ENCODE results near the gene APOB. TPM values are rescaled to one million over a fixed set of nuclear protein-coding genes. Genes with fewer than 3 reads are reported as not detected.

Gene APOB
- total RNA-seq, 1 experiment from 2014 or later, result 0.17 TPM

DNA sequence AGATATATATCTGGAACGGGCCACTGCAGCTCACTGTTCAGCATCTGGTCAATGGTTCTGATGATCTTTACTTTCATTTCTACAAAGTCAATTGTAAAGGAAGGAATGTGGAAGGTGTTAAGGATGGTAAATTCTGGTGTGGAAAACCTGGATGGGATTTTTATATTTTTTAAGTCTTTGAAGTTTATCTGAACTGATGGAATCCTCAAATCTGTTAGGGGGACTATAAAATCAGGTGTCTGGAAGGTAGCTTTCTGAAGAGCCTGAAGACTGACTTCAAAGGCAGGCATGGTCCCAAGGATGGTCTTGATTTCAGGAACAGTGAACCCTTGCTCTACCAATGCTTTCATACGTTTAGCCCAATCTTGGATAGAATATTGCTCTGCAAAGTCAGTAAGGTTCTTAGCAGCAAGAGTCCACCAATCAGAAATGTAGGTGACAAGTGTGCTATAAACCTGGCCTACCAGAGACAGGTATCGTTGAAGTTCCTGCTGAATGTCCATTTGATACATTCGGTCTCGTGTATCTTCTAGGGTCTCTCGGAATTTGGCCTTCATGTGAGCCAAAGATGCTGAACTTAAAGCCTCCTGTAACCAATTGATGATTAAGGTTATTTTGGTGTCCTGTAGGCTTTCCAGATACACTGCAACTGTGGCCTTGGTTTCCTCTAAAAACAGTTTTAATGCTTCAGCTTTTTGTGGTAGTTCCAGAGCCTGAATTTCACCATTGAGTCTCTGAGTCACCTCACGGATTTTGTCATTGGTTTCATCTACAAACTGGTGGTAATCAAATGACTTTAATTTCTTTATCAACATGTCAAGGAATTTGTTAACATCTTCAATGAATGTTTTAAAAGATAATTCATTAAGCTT, 34.8 kb downstream of the APOB start:
- DNase-seq, result no peak

DNA sequence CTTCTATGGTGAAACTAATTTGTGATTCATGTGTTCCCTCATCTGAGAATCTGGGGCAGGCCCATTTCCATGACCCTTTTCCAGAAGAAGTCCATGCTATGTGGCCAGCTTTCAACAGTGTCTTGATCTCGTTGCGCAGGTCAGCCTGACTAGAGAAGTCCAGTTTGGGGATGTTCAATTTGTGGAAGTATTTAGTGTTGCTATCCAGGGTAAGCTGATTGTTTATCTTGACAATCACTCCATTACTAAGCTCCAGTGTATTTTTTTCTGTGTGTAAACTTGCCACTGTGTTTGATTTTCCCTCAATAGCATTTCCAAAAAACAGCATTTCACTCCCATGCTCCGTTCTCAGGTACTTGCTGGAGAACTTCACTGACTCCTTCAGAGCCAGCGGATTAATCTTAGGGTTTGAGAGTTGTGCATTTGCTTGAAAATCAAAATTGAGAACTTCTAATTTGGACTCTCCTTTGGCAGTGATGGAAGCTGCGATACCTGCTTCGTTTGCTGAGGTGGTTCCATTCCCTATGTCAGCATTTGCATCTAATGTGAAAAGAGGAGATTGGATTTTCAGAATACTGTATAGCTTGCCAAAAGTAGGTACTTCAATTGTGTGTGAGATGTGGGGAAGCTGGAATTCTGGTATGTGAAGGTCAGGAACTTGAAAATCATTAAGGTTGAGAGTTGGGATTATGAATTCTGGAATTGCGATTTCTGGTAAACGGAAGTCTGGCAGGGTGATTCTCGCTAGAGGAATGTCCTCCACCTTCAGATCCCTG, 35.7 kb downstream of the APOB start:
- no peak for DNase-seq
- H3K27me3 ChIP-seq (ENCODE audit: control insufficient read depth, insufficient read depth, low read length), result no peaks in the 10 kb centered on the region

More for the DNA sequence above, 34.8 kb downstream of the APOB start:
- Histone ChIP-seq H3K4me3 (ENCODE audit: insufficient read depth, low read depth, low read length) (no peak overlapping the region), H3K27me3 (ENCODE audit: control insufficient read depth, insufficient read depth, low read length) (no peaks in the 10 kb centered on the region), H3K36me3 (replicated peaks; ENCODE audit: control insufficient read depth, insufficient read depth, low read length) (no peaks in the 10 kb centered on the region)

DNA sequence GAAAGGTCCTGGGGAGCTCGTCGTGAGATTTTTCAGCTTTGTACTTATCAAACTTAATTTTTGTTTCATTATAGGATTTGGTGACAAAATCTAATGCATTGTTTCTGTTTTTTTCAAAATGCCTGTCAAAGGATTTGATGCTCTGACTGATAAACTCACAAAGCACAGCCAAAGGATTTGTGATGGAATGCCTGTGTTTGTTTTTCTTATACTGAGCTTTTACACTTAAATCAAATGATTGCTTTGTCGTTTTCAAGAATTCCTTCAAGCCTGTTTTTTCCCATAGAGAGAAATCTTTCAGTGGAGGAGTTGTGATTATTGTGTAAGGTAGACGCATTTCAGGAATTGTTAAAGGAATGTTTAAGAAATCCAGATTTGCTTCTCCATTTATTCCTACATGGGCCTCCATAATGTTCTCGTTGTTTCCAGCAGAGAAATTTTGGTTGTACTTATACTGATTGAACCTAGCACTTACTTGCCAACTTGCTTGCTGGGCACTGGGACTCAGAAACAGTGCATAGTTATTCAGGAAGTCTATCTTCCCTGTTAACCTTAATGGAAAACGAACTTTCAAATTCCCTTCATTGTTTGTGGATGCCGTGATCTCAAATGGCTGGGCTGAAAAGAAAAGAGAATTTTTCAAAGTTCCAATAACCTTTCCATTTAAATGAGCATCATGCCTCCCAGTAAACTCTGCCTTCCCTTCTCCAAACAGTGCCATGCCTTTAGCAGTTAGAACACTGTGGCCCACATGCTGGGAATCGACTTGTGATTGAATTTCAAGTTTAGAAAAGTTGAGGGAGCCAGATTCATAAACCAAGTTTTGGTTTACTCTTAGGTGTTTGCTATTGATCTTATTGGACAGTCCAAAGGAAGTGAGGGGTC, 36.5 kb downstream of the APOB start:
- DNase-seq, result no peak
- H3K4me3 ChIP-seq (ENCODE audit: insufficient read depth, low read depth, low read length), result no peak overlapping the region
- H3K27me3 ChIP-seq (ENCODE audit: control insufficient read depth, insufficient read depth, low read length), result no peaks in the 10 kb centered on the region
- no peaks in the 10 kb centered on the region for H3K36me3 ChIP-seq (replicated peaks; ENCODE audit: control insufficient read depth, insufficient read depth, low read length)

More for the DNA sequence above, 35.7 kb downstream of the APOB start:
- Histone ChIP-seq H3K36me3 (replicated peaks; ENCODE audit: control insufficient read depth, insufficient read depth, low read length) (no peaks in the 10 kb centered on the region), H3K4me3 (ENCODE audit: insufficient read depth, low read depth, low read length) (no peak overlapping the region)

DNA sequence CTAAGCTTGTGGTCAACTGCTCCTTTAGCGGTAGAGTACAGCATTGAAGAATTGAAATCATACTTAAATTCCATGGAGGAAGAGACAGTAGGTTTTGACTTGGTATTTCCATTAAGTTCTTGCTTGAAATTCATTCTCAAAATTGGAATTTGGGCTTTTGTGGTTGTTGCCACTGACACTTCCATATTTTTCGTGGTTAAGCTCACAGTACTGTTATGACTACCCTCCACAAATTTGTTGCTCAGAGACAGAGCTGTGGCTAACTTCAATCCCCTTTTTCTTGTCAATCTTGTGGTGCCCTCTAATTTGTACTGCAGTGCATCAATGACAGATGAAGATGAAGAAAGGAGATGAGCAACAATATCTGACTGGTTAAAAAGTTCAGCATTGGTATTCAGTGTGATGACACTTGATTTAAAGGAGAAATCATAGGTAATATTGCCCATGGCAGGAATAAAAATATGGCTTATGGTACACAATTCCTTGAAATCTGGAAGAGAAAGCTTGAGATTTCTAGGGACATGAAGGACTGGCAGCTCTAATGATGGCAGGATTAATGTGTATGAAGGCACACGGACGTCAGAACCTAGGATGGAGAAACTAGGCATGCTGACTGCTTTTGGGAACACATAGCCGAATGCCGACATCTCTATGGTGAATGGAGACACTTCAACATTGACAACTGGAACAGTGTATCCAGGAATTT, 37.3 kb downstream of the APOB start:
- DNase-seq, result no peak
- no peak overlapping the region for H3K4me3 ChIP-seq (ENCODE audit: insufficient read depth, low read depth, low read length)
- H3K27me3 ChIP-seq (ENCODE audit: control insufficient read depth, insufficient read depth, low read length), result no peaks in the 10 kb centered on the region
- no peaks in the 10 kb centered on the region for H3K36me3 ChIP-seq (replicated peaks; ENCODE audit: control insufficient read depth, insufficient read depth, low read length)

DNA sequence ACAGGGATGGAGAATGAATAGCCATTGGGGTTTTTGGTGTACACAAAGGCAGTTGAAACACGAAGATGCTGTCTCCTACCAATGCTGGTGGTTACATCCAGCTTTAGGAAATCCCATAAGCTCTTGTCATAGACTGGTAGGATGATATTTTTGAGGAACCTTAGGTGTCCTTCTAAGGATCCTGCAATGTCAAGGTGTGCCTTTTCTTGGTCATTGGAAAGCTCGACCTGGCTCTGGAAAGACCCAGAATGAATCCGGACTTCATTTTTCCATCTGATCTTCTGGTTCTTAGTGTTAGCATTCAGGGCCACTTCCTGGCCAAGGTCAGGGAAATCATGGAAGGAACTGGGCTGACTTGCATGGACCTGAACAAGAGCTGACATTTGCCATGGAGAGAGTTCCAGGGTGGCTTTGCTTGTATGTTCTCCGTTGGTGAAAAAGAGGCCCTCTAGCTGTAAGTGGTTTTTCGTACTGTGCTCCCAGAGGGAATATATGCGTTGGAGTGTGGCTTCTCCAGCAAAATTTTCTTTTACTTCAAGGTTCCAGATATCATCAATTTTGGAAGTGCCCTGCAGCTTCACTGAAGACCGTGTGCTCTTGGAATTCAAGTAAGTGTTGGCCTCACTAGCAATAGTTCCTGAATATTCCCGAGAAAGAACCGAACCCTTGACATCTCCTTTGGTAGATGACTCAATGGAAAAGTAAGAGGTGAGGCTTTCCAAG, 38.0 kb downstream of the APOB start:
- Histone ChIP-seq H3K4me3 (ENCODE audit: insufficient read depth, low read depth, low read length) (no peak overlapping the region), H3K27me3 (ENCODE audit: control insufficient read depth, insufficient read depth, low read length) (no peaks in the 10 kb centered on the region), H3K36me3 (replicated peaks; ENCODE audit: control insufficient read depth, insufficient read depth, low read length) (no peaks in the 10 kb centered on the region)
- DNase-seq, result no peak

DNA sequence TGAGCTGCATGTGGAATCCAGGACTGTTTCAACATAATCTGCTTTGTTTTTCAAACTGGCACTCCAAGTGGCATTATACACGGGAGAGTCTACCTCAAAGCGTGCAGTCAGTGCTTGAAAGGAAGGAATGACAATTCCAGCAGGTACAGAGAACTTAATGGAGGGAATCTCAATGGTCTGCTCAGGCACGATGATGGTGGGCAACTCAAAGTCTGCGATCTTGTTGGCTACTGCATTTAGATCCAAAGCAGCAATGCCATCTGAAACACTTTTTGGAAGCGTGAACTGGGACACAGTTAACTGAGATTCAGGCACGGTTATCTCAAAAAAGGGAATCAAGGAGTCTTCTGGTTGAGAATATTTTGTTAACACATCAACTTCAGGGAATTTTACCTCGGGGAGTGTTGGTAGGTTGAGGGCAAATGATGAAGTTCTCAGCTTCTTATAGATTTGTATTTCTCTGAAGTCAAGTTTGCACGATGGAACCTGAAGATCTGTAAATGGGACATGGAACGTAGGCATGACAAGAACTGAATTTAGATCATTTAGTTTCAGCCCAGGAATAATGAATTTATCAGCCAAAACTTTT, 38.7 kb downstream of the APOB start:
- DNase-seq, result no peak
- Histone ChIP-seq H3K36me3 (replicated peaks; ENCODE audit: control insufficient read depth, insufficient read depth, low read length) (no peaks in the 10 kb centered on the region), H3K27me3 (ENCODE audit: control insufficient read depth, insufficient read depth, low read length) (no peaks in the 10 kb centered on the region), H3K4me3 (ENCODE audit: insufficient read depth, low read depth, low read length) (no peak overlapping the region)

DNA sequence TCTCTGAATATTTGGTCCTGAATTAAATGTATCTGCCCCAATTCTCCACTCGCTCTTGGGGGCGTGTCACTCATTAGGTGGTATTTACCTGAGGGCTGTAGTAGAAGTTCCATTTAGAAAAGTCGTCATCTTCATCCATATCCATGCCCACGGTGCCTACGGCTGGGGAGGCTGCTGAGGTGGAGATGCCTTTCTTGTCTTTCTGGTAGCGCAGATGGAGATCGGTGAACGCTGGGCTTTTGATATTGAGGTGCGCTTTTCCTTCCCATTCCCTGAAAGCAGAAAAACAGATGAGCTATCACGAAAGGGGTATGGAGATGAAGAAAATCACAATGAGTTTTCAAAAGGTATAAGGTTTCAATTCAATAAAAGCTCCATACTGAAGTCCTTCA, 39.7 kb downstream of the APOB start:
- H3K4me3 ChIP-seq (ENCODE audit: insufficient read depth, low read depth, low read length), result no peak overlapping the region
- H3K36me3 ChIP-seq (replicated peaks; ENCODE audit: control insufficient read depth, insufficient read depth, low read length), result no peaks in the 10 kb centered on the region
- no peaks in the 10 kb centered on the region for H3K27me3 ChIP-seq (ENCODE audit: control insufficient read depth, insufficient read depth, low read length)
- DNase-seq, result no peak

DNA sequence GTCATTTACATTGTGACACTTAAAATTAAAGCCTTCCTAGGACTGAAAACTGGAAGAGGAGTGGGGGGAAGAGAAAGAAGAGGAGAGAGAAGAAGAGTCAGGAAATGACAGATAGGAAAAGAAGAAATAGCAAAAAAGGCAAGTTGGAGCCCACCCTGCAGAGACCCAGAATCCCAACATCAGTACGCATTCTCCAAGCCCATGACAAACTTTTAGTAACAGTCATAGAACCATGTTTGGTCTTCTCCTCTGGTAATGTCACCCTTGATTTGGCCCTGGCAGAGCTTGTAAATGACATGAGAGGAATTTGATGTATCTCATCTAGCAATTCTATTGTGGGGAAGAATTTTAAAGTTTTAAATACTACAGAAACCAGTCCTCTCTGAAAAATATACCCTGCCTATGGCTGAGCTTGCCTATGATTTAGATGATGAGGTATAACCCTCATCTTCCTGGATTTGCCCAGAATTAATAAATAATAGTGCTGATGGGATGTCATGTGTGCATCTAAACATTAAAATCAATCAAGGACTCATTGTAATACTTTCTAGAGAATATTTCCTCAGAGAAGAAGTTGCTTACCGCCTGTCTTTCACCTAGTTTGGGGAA, 40.2 kb downstream of the APOB start:
- Histone ChIP-seq H3K4me3 (ENCODE audit: insufficient read depth, low read depth, low read length) (no peak overlapping the region), H3K27me3 (ENCODE audit: control insufficient read depth, insufficient read depth, low read length) (no peaks in the 10 kb centered on the region), H3K36me3 (replicated peaks; ENCODE audit: control insufficient read depth, insufficient read depth, low read length) (no peaks in the 10 kb centered on the region)
- no peak for DNase-seq

DNA sequence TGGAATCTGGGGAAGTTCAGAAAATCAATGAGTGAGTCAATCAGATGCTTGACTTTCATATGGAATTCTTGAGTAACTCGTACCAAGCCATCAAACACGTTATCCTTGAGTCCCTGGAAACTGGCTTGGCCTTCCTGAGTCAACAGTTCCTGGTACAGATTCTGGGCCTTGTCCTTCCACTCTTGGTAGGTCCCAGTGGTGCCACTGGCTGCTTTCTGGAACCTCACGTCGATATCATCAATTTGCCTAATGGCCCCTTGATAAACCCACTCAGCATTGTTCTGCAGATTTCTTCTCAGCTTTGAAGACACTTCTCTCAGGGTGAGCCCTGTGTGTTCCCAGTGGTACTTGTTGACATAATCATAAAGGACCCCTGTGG, 41.1 kb downstream of the APOB start:
- Histone ChIP-seq H3K4me3 (ENCODE audit: insufficient read depth, low read depth, low read length) (no peak overlapping the region), H3K36me3 (replicated peaks; ENCODE audit: control insufficient read depth, insufficient read depth, low read length) (no peaks in the 10 kb centered on the region), H3K27me3 (ENCODE audit: control insufficient read depth, insufficient read depth, low read length) (no peaks in the 10 kb centered on the region)
- DNase-seq, result no peak

DNA sequence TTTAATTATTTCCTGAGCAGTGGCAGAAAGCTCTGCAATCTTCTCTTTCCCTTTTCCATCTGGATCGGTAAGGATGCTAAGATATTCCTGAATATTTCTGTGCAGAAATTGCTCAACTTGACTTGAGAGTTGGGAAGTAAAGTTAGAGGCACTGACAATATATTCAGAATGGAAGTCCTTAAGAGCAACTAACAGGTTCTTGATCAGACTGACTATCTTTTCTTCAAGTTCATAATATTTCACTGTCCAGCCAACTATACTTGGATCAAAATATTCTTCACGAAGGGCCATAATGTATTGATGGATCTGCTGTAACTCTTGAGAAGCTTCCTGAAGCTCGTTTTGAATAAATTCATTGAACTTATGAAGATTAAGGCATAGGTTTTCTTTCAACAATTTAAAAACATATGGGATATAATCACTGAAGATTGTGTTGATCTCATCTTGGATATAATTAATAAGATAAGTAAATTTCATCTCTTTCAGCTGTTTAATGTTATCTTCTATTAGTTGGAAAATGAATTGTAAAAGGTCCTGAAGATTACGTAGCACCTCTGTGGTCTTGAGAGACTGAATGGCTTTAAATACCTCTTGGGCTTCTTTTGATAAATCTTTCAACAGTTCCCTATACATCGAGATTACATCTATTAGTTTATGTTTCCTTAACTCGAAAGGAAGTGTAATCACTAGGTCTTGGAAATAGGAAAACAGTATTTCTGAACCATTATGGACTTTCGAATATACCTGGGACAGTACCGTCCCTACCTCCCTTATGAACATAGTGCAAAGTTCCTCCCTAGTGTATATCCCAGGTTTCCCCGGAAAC, 41.7 kb downstream of the APOB start:
- H3K4me3 ChIP-seq (ENCODE audit: insufficient read depth, low read depth, low read length), result no peak overlapping the region
- no peaks in the 10 kb centered on the region for H3K36me3 ChIP-seq (replicated peaks; ENCODE audit: control insufficient read depth, insufficient read depth, low read length)
- no peaks in the 10 kb centered on the region for H3K27me3 ChIP-seq (ENCODE audit: control insufficient read depth, insufficient read depth, low read length)
- no peak for DNase-seq

DNA sequence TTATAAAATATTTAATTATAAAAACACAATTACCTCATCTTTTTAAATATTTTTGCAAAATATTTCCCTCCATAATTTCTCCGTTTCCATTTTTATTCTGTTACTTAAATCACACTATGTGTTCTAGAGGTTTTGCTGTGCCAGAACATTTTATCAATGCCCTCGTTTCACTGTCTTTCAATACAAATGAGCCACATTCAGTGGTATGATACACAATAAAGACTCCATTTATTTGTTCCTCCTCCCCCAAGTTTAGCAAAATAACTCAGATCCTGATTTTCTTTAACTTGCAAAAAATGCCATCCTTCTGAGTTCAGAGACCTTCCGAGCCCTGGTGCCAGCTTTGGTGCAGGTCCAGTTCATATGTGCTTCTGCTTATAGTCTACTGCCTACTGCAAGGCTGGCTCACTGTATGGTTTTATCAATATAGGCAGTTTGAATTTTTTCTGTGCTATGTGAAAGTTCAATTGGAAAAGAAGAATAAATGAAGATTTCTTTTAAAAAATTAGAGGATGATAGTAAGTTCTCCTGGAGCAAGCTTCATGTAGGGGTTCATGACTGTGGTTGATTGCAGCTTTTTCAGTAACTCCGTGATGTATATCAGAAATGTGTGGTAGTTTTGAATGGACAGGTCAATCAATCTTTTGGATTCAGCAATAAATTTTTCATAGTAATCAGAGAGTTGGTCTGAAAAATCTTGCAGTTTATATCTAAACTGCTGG, 42.5 kb downstream of the APOB start:
- Histone ChIP-seq H3K27me3 (ENCODE audit: control insufficient read depth, insufficient read depth, low read length) (no peaks in the 10 kb centered on the region), H3K36me3 (replicated peaks; ENCODE audit: control insufficient read depth, insufficient read depth, low read length) (no peaks in the 10 kb centered on the region), H3K4me3 (ENCODE audit: insufficient read depth, low read depth, low read length) (no peak overlapping the region)
- DNase-seq, result no peak

Measured in H7 (cell line).